Fibroblast of villous mesenchyme (primary cell): Measurements from ENCODE around the gene BCL2L1. TPM values are rescaled to one million over a fixed set of nuclear protein-coding genes. Genes with fewer than 3 reads are reported as not detected.

Experiments used
- DNase-seq: peaks from one replicate; pipeline ENCODE4 v3.0.0-alpha.2; 2010; ENCODE audit warnings: low read depth
- H3K4me3 ChIP-seq: 2 replicates; pipeline ENCODE4 v1.5.1; 2011; ENCODE audit warnings: low read depth, mild to moderate bottlenecking, low read length
- total RNA-seq: library from RNA; depleted of rRNA; stranded (reverse); fragments of >200 nt; gene quantifications from 2 replicates; pipeline ENCODE4 v1.2.3, GENCODE V29; 2012
- TF ChIP-seq, protein P1 (sequence below): IDR thresholded peaks from 2 replicates; pipeline ENCODE4 v1.5.1; 2012; ENCODE audit warnings: low read depth, mild to moderate bottlenecking, low read length; ENCODE audit not compliant: insufficient read depth

Gene BCL2L1
- total RNA-seq, 1 donor: 113 TPM

- TF ChIP-seq, protein P1, sequence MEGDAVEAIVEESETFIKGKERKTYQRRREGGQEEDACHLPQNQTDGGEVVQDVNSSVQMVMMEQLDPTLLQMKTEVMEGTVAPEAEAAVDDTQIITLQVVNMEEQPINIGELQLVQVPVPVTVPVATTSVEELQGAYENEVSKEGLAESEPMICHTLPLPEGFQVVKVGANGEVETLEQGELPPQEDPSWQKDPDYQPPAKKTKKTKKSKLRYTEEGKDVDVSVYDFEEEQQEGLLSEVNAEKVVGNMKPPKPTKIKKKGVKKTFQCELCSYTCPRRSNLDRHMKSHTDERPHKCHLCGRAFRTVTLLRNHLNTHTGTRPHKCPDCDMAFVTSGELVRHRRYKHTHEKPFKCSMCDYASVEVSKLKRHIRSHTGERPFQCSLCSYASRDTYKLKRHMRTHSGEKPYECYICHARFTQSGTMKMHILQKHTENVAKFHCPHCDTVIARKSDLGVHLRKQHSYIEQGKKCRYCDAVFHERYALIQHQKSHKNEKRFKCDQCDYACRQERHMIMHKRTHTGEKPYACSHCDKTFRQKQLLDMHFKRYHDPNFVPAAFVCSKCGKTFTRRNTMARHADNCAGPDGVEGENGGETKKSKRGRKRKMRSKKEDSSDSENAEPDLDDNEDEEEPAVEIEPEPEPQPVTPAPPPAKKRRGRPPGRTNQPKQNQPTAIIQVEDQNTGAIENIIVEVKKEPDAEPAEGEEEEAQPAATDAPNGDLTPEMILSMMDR: no peak
- no peak for DNase-seq
- no peak overlapping the region for H3K4me3 ChIP-seq
Measured at GRCh38 chr20:31707258-31707615, 15.4 kb downstream of the BCL2L1 start.

GRCh38 chr20:31706607-31707257 is 15.9 kb downstream of the BCL2L1 start:
- DNase-seq: peak; percentile 61

GRCh38 chr20:31705598-31706597 is 16.8 kb downstream of the BCL2L1 start:
- H3K4me3 ChIP-seq: no peak overlapping the region
- TF ChIP-seq, protein P1: no peak
- no peak for DNase-seq

More at GRCh38 chr20:31706607-31707257, 15.9 kb downstream of the BCL2L1 start:
- H3K4me3 ChIP-seq: no peak overlapping the region
- TF ChIP-seq, protein P1: no peak

GRCh38 chr20:31705191-31705590 is 17.5 kb downstream of the BCL2L1 start:
- no peak for DNase-seq
- no peak overlapping the region for H3K4me3 ChIP-seq
- TF ChIP-seq, protein P1: no peak

- TF ChIP-seq, protein P1: no peak
- no peak overlapping the region for H3K4me3 ChIP-seq
- DNase-seq: no peak
Measured at GRCh38 chr20:31704225-31705119, 18.2 kb downstream of the BCL2L1 start.

DNA sequence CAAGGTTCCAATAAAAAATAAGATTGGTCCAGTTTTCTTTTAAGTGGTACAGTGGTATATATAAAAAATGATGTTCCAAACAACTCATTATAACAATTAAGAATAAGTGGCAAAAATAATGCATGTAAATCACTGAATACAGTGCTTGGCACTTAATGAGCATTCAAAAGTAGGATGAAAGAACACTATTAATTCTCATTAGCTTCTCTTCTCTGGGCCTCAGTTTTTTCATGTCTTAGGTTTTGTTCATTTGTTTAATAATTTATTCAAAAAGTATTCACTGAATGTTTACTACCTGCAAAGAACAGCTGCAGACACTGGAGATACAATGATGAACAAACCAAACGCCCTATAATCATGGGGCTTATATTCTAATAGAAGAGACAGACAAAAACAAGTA is 21.1 kb downstream of the BCL2L1 start:
- TF ChIP-seq, protein P1: no peak
- no peak for DNase-seq
- H3K4me3 ChIP-seq: no peak overlapping the region
